Pancreas (tissue), 10 donors: ENCODE data around the gene OGFOD1. TPM values are rescaled to one million over a fixed set of nuclear protein-coding genes. Genes with fewer than 3 reads are reported as not detected.

Source experiments
- ATAC-seq, 4 donors: fragments of 200-7000 bp; cut with Tn5 transposase; one replicate each; pipeline versions ENCODE4 v1.8.0 to v1.9.1; 2020; ENCODE audit warnings: mild to moderate bottlenecking in 4 of 4, moderate library complexity in 4 of 4
- DNase-seq, 6 donors: peaks; one replicate each; pipeline ENCODE4 v3.0.0-alpha.2; 2020
- FAIRE-seq: peaks from 2 replicates; lab custom pipeline; 2012; peaks lifted over from hg19 to GRCh38; lab: Jason Lieb, UNC
- H3K27ac ChIP-seq, 4 donors: fragments of 200-600 bp; sonication (generic); 1 replicate in 3 of 4; 2 replicates in 1 of 4; pipeline versions ENCODE4 v1.5.0 to v1.8.0; 2020
- H3K27me3 ChIP-seq, 4 donors: fragments of 200-600 bp; one replicate each; pipeline ENCODE4 v1.8.0; 2021
- H3K36me3 ChIP-seq, 3 donors: fragments of 200-600 bp; sonication (generic) in 1 of 3; one replicate each; pipeline versions ENCODE4 v1.5.0 to v1.8.0; 2020 to 2021
- H3K4me1 ChIP-seq, 3 donors: fragments of 200-600 bp; one replicate each; pipeline ENCODE4 v1.8.0; 2021
- H3K4me3 ChIP-seq, 4 donors: fragments of 200-600 bp; sonication (generic) in 2 of 4; one replicate each; pipeline versions ENCODE4 v1.5.0 to v1.8.0; 2020 to 2021
- H3K9me3 ChIP-seq, 4 donors: fragments of 200-600 bp; one replicate each; pipeline ENCODE4 v1.8.0; 2021
- CTCF ChIP-seq, 4 donors: fragments of 200-600 bp; sonication (generic) in 3 of 4; IDR thresholded peaks; one replicate each; pipeline versions ENCODE4 v1.5.0 to v1.8.0; 2021; ENCODE audit warnings: antibody characterized with exemption in 4 of 4
- WGBS, 2 donors: extraction: QIAGEN DNeasy Blood & Tissue Kit; methylation state at CpG; one replicate each; pipeline ENCODE4 v1.1.7; 2013; 5-methylcytosine and 5-hydroxymethylcytosine counted together
- intact Hi-C, 3 donors: fragments of 100-400 bp; cut with DNase I; formaldehyde crosslinking; loops; one replicate each; pipeline versions ENCODE4 v1.11.1 to v1.14.2; 2022
- polyA plus RNA-seq, 2 donors: library from polyadenylated mRNA; stranded (reverse); fragments of 200-250 nt; gene quantifications; one replicate each; pipeline ENCODE4 v1.2.3, GENCODE V29; 2013
- total RNA-seq, 6 donors: library from RNA; stranded (reverse); fragmentation: NEBNext Ultra II Directional in 4 of 6; extraction: Animal tissue kit (Norgen Biotek cat#: 25700) in 4 of 6; gene quantifications; one replicate each; pipeline versions ENCODE4 v1.2.1 to v1.2.4, GENCODE V29; 2021 to 2023
- donor health status: healthy with polysubstance abuse.
- donor health status: DM: no; HTN: no; CAD: no; lungs with moderate emphysema.
- donor health status: DM: no; HTN: no; CAD: no.
- donor health status: control.
- donor health status: control.
- donor health status: Bipolar disorder and iron deficiency.
- donor health status: DM: yes; HTN: yes; CAD: no.
- donor health status: DM: no; HTN: no; CAD: no.
- donor health status: DM: no; HTN: no; CAD: no.
- donor health status: DM: yes; HTN: yes; CAD: no.

Gene OGFOD1
- total and polyA plus RNA-seq, 8 donors = 3.2 to 14.0 (median 8.7) TPM

GRCh38 chr16:56451753-56452689 lies 667 bp downstream of the OGFOD1 start:
- H3K9me3 ChIP-seq = no peaks in the 10 kb centered on the region
- intact Hi-C loops = no loop called here
- peaks cover 0 to 13% (median 0%) of the 10 kb centered on the region in 3 donors for H3K36me3 ChIP-seq
- ATAC-seq (peak; percentile 65 to 76 (median 70)), DNase-seq (peak in 5 of 6 donors; percentile 23 to 54 (median 37)), FAIRE-seq (no peak)
- 3 to 4% methylated on average over 31 of the region's 31 CpGs for WGBS, 2 donors
- peak overlapping the region; percentile 62 to 95 (median 66) for H3K4me3 ChIP-seq
- H3K4me1 ChIP-seq = peaks cover 7 to 33% (median 22%) of the 10 kb centered on the region in 3 donors
- TF ChIP-seq CTCF (IDR thresholded peaks at IDR 0.05) = no peak
- peak overlapping the region; percentile 57 to 72 (median 70) for H3K27ac ChIP-seq
- no peaks in the 10 kb centered on the region for H3K27me3 ChIP-seq

DNA sequence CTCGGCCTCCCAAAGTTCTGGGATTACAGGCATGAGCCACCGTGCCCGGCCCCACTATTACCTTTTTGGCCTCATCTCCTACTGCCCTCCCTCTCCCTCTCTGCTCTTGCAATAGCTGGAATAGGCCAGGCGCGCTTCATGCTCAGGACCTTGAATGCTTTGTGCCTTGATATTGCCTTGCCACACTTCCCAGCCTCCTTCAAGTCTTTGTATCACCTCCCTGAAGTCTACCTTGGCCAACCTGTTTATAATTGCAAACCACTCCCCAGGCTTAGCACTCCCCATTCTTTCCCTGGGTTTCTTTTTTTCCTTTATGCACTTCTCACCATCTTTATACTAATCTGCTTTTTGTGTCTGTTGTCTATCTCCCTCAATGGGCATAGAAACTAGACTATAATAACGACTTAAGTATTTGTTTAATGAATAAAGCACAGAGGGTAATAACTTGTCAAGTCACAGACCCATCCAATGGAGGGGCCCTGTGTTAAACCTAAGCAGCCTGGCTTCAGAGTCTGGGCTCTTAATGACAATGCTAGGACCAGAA lies 6.6 kb downstream of the OGFOD1 start:
- no peaks in the 10 kb centered on the region for H3K27me3 ChIP-seq
- H3K4me3 ChIP-seq = no peak overlapping the region
- H3K27ac ChIP-seq = no peak overlapping the region
- intact Hi-C loops = no loop called here
- DNase-seq = no peak
- H3K4me1 ChIP-seq = peaks cover 2 to 4% (median 2%) of the 10 kb centered on the region in 3 donors
- ATAC-seq = no peak
- TF ChIP-seq CTCF (IDR thresholded peaks at IDR 0.05) = no peak
- WGBS, 2 donors = 86 to 89% methylated on average over 6 of the region's 6 CpGs
- no peaks in the 10 kb centered on the region for H3K9me3 ChIP-seq
- peaks cover 0 to 22% (median 3%) of the 10 kb centered on the region in 3 donors for H3K36me3 ChIP-seq
- no peak for FAIRE-seq

DNA sequence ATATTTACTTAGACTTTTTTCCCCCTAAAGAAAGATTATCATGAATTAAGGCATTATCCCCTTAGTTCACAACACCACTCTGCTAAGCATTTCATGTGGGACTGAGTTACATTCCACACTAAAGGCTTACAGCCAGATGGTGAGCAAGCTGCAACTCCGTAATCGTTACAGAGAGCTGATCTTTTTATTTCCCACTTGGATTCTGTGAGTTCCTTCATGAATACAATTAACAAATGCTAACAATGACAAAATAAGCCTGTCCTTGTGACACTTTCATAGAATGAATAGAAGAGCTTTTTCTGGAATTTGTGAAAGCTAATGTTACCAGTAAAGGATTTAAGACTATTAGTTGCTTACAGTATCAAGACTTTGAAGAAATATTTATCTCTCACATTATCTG lies 8.7 kb downstream of the OGFOD1 start:
- Histone ChIP-seq H3K36me3 (peaks cover 0 to 23% (median 3%) of the 10 kb centered on the region in 3 donors), H3K27ac (no peak overlapping the region), H3K4me1 (peaks cover 0 to 4% (median 0%) of the 10 kb centered on the region in 3 donors), H3K4me3 (no peak overlapping the region), H3K9me3 (no peaks in the 10 kb centered on the region), H3K27me3 (no peaks in the 10 kb centered on the region)
- intact Hi-C loops = no loop called here
- DNase-seq = no peak
- 91 to 97% methylated on average over 2 of the region's 2 CpGs for WGBS, 2 donors
- FAIRE-seq = no peak
- no peak for TF ChIP-seq CTCF (IDR thresholded peaks at IDR 0.05)
- ATAC-seq = no peak

GRCh38 chr16:56462064-56462796 lies 10.9 kb downstream of the OGFOD1 start:
- H3K36me3 ChIP-seq = peaks cover 0 to 26% (median 3%) of the 10 kb centered on the region in 3 donors
- no peak for TF ChIP-seq CTCF (IDR thresholded peaks at IDR 0.05)
- 43 to 45% methylated on average over 3 of the region's 3 CpGs for WGBS, 2 donors

More at GRCh38 chr16:56462064-56462796, 10.9 kb downstream of the OGFOD1 start:
- H3K4me3 ChIP-seq = no peak overlapping the region
- no peaks in the 10 kb centered on the region for H3K27me3 ChIP-seq
- peak in 2 of 4 donors; percentile 31 to 68 for ATAC-seq
- DNase-seq = no peak
- peaks cover 0 to 4% (median 0%) of the 10 kb centered on the region in 3 donors for H3K4me1 ChIP-seq
- intact Hi-C loops = no loop called here
- FAIRE-seq = no peak
- H3K27ac ChIP-seq = no peak overlapping the region
- H3K9me3 ChIP-seq = no peaks in the 10 kb centered on the region
